Measurements from ENCODE around the gene ERMP1. TPM values are rescaled to one million over a fixed set of nuclear protein-coding genes. Genes with fewer than 3 reads are reported as not detected.
"Not testable (repeated sequence)": the region's sequence is repeated elsewhere in the genome, so short reads cannot be mapped to it uniquely, and the experiment has no call there.

ERMP1 gene
- polyA plus RNA-seq, 3 donors, result 44.3 to 60.7 (median 47.4) TPM

- no peak for DNase-seq
Measured at GRCh38 chr9:5784526-5785315, 48.2 kb downstream of the ERMP1 start.

- DNase-seq, result no peak
Measured at GRCh38 chr9:5783982-5784381, 48.9 kb downstream of the ERMP1 start.

- not testable (repeated sequence) for DNase-seq
Measured at GRCh38 chr9:5783420-5783819, 49.5 kb downstream of the ERMP1 start.

- not testable (repeated sequence) for DNase-seq
Measured at GRCh38 chr9:5779705-5780218, 53.2 kb downstream of the ERMP1 start.

- DNase-seq, result no peak
Measured at GRCh38 chr9:5778805-5779204, 54.1 kb downstream of the ERMP1 start.

- DNase-seq, result no peak
Measured at GRCh38 chr9:5773324-5773999, 59.5 kb downstream of the ERMP1 start.

- no peak for DNase-seq
Measured at GRCh38 chr9:5767968-5768932, 64.7 kb downstream of the ERMP1 start.

- no peak for DNase-seq
Measured at GRCh38 chr9:5764130-5764868, 68.6 kb downstream of the ERMP1 start.

GRCh38 chr9:5762421-5762820, 70.5 kb downstream of the ERMP1 start:
- no peak for DNase-seq

- no peak for DNase-seq
Measured at GRCh38 chr9:5760338-5760737, 72.6 kb downstream of the ERMP1 start.

GRCh38 chr9:5756633-5757032, 76.3 kb downstream of the ERMP1 start:
- no peak for DNase-seq

- DNase-seq, result no peak
Measured at GRCh38 chr9:5750569-5750968, 82.3 kb downstream of the ERMP1 start.

GRCh38 chr9:5749306-5749705, 83.6 kb downstream of the ERMP1 start:
- DNase-seq, result no peak

- DNase-seq, result no peak
Measured at GRCh38 chr9:5748438-5748837, 84.5 kb downstream of the ERMP1 start.

GRCh38 chr9:5743109-5743508, 89.8 kb downstream of the ERMP1 start:
- no peak for DNase-seq

GRCh38 chr9:5736563-5737346, 96.2 kb downstream of the ERMP1 start:
- no peak for DNase-seq

GRCh38 chr9:5735072-5735471, 97.8 kb downstream of the ERMP1 start:
- no peak for DNase-seq

Data from renal pelvis (tissue), 4 donors.